ENCODE data around the gene SETBP1. TPM values are rescaled to one million over a fixed set of nuclear protein-coding genes. Genes with fewer than 3 reads are reported as not detected.

SETBP1 gene
- total RNA-seq, 1 donor from 2014 or later = 2.7 TPM

GRCh38 chr18:44882163-44882868 is 201.6 kb downstream of the SETBP1 start:
- DNase-seq = no peak

GRCh38 chr18:44883671-44884070 is 203.0 kb downstream of the SETBP1 start:
- DNase-seq = no peak

- no peak for DNase-seq
Observed at GRCh38 chr18:44884431-44884830, 203.7 kb downstream of the SETBP1 start.

GRCh38 chr18:44885507-44885906 is 204.8 kb downstream of the SETBP1 start:
- no peak for DNase-seq

GRCh38 chr18:44887227-44887631 is 206.5 kb downstream of the SETBP1 start:
- no peak for DNase-seq

GRCh38 chr18:44889111-44889510 is 208.4 kb downstream of the SETBP1 start:
- no peak for DNase-seq

- no peak for DNase-seq
Observed at GRCh38 chr18:44893045-44893706, 212.5 kb downstream of the SETBP1 start.

GRCh38 chr18:44893966-44894365 is 213.3 kb downstream of the SETBP1 start:
- no peak for DNase-seq

- DNase-seq = no peak
Observed at GRCh38 chr18:44895176-44895798, 214.6 kb downstream of the SETBP1 start.

- DNase-seq = no peak
Observed at GRCh38 chr18:44896846-44897245, 216.2 kb downstream of the SETBP1 start.

GRCh38 chr18:44897411-44897810 is 216.7 kb downstream of the SETBP1 start:
- no peak for DNase-seq

GRCh38 chr18:44897816-44898215 is 217.1 kb downstream of the SETBP1 start:
- no peak for DNase-seq

GRCh38 chr18:44898498-44898897 is 217.8 kb downstream of the SETBP1 start:
- no peak for DNase-seq

- DNase-seq = no peak
Observed at GRCh38 chr18:44899832-44900231, 219.1 kb downstream of the SETBP1 start.

- no peak for DNase-seq
Observed at GRCh38 chr18:44900627-44901026, 219.9 kb downstream of the SETBP1 start.

GRCh38 chr18:44901283-44901682 is 220.6 kb downstream of the SETBP1 start:
- DNase-seq = no peak

GRCh38 chr18:44903327-44903726 is 222.6 kb downstream of the SETBP1 start:
- DNase-seq = no peak

GRCh38 chr18:44904768-44905167 is 224.1 kb downstream of the SETBP1 start:
- DNase-seq = no peak

GRCh38 chr18:44909191-44909719 is 228.6 kb downstream of the SETBP1 start:
- DNase-seq = no peak

GRCh38 chr18:44911260-44911659 is 230.6 kb downstream of the SETBP1 start:
- no peak for DNase-seq

GRCh38 chr18:44911773-44912172 is 231.1 kb downstream of the SETBP1 start:
- no peak for DNase-seq

- no peak for DNase-seq
Observed at GRCh38 chr18:44912740-44913478, 232.2 kb downstream of the SETBP1 start.

GRCh38 chr18:44914028-44914427 is 233.3 kb downstream of the SETBP1 start:
- no peak for DNase-seq
